Measurements from ENCODE around the gene SHISA2.
A peak's percentile ranks its signal among the peaks of the same experiment; 100 is the strongest.

SHISA2 gene

GRCh38 chr13:26015271-26016125 is 36.3 kb downstream of the SHISA2 start:
- Histone ChIP-seq H3K27me3 (ENCODE audit: control insufficient read depth, insufficient read depth, low read length) (peaks cover 9% of the 10 kb centered on the region), H3K36me3 (ENCODE audit: control insufficient read depth, insufficient read depth, low read length) (no peaks in the 10 kb centered on the region), H3K9me3 (ENCODE audit: control insufficient read depth, insufficient read depth, low read length) (no peaks in the 10 kb centered on the region), H3K4me1 (ENCODE audit: control insufficient read depth, insufficient read depth, low read length) (peaks cover 5% of the 10 kb centered on the region), H3K4me3 (ENCODE audit: low read depth, low read length) (no peak overlapping the region), H3K9ac (ENCODE audit: low read depth, low read length) (no peak overlapping the region)

- H3K9ac ChIP-seq (ENCODE audit: low read depth, low read length), result no peak overlapping the region
- peaks cover 5% of the 10 kb centered on the region for H3K4me1 ChIP-seq (ENCODE audit: control insufficient read depth, insufficient read depth, low read length)
- H3K36me3 ChIP-seq (ENCODE audit: control insufficient read depth, insufficient read depth, low read length), result no peaks in the 10 kb centered on the region
- peaks cover 9% of the 10 kb centered on the region for H3K27me3 ChIP-seq (ENCODE audit: control insufficient read depth, insufficient read depth, low read length)
- peak overlapping the region; percentile 43 for H3K4me3 ChIP-seq (ENCODE audit: low read depth, low read length)
- H3K9me3 ChIP-seq (ENCODE audit: control insufficient read depth, insufficient read depth, low read length), result no peaks in the 10 kb centered on the region
Observed at GRCh38 chr13:26012995-26013394, 38.8 kb downstream of the SHISA2 start.

DNA sequence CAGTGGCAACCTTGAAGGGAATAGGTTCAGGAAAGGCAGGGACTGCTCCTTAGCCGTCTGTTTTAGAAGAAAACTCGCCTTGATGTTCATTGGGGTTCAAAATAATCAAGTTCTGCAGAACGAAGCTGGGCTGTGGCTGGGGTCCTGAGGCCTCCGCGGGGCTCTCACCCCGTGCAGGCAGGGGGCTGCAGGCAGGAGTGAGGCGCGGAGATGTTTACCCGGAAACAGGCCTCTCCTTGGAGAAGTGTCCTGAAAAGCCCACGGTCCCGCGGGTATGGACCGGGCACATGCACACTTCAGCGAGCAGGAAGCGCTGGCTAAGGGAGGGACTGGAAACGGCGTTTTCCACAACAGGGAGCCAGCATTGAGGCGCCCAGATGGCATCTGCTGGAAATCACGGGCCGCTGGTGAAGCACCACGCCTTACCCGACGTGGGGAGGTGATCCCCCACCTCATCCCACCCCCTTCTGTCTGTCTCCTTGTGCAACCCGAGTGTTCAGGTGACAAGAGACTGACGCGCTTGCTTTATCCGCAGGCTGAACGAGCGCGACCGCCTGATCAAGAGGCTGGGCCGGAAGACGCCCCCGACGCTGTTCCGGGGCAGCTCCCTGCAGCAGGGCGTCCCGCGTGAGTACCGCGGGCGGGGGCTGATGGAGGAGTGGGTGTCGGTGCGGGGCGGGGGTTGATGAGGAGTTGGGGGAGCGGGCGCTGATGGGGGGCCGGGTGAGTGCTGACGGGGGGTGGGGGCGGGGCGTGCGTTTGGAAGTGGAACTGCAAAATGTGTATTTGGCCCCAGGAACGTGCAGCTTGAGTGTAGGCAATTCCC is 39.6 kb downstream of the SHISA2 start:
- Histone ChIP-seq H3K36me3 (ENCODE audit: control insufficient read depth, insufficient read depth, low read length) (no peaks in the 10 kb centered on the region), H3K4me1 (ENCODE audit: control insufficient read depth, insufficient read depth, low read length) (peaks cover 5% of the 10 kb centered on the region), H3K4me3 (ENCODE audit: low read depth, low read length) (peak overlapping the region; percentile 52), H3K9ac (ENCODE audit: low read depth, low read length) (no peak overlapping the region), H3K27me3 (ENCODE audit: control insufficient read depth, insufficient read depth, low read length) (peaks cover 9% of the 10 kb centered on the region), H3K9me3 (ENCODE audit: control insufficient read depth, insufficient read depth, low read length) (no peaks in the 10 kb centered on the region)

GRCh38 chr13:26011208-26011573 is 40.6 kb downstream of the SHISA2 start:
- Histone ChIP-seq H3K27me3 (ENCODE audit: control insufficient read depth, insufficient read depth, low read length) (peaks cover 9% of the 10 kb centered on the region), H3K4me3 (ENCODE audit: low read depth, low read length) (no peak overlapping the region), H3K9ac (ENCODE audit: low read depth, low read length) (no peak overlapping the region), H3K36me3 (ENCODE audit: control insufficient read depth, insufficient read depth, low read length) (no peaks in the 10 kb centered on the region), H3K4me1 (ENCODE audit: control insufficient read depth, insufficient read depth, low read length) (peaks cover 5% of the 10 kb centered on the region), H3K9me3 (ENCODE audit: control insufficient read depth, insufficient read depth, low read length) (no peaks in the 10 kb centered on the region)

GRCh38 chr13:26010487-26011207 is 41.2 kb downstream of the SHISA2 start:
- Histone ChIP-seq H3K9me3 (ENCODE audit: control insufficient read depth, insufficient read depth, low read length) (no peaks in the 10 kb centered on the region), H3K27me3 (ENCODE audit: control insufficient read depth, insufficient read depth, low read length) (peaks cover 9% of the 10 kb centered on the region), H3K9ac (ENCODE audit: low read depth, low read length) (no peak overlapping the region), H3K36me3 (ENCODE audit: control insufficient read depth, insufficient read depth, low read length) (no peaks in the 10 kb centered on the region), H3K4me3 (ENCODE audit: low read depth, low read length) (no peak overlapping the region), H3K4me1 (ENCODE audit: control insufficient read depth, insufficient read depth, low read length) (peaks cover 5% of the 10 kb centered on the region)

- Histone ChIP-seq H3K36me3 (ENCODE audit: control insufficient read depth, insufficient read depth, low read length) (no peaks in the 10 kb centered on the region), H3K9ac (ENCODE audit: low read depth, low read length) (no peak overlapping the region), H3K4me3 (ENCODE audit: low read depth, low read length) (no peak overlapping the region), H3K4me1 (ENCODE audit: control insufficient read depth, insufficient read depth, low read length) (peaks cover 5% of the 10 kb centered on the region), H3K9me3 (ENCODE audit: control insufficient read depth, insufficient read depth, low read length) (no peaks in the 10 kb centered on the region), H3K27me3 (ENCODE audit: control insufficient read depth, insufficient read depth, low read length) (peaks cover 3% of the 10 kb centered on the region)
Observed at GRCh38 chr13:26007261-26008125, 44.3 kb downstream of the SHISA2 start.

Measured in iPS-15b (cell line).